ENCODE measurements around the gene BHLHE23. TPM values are rescaled to one million over a fixed set of nuclear protein-coding genes. Genes with fewer than 3 reads are reported as not detected.

Gene BHLHE23
- total and polyA plus RNA-seq, 2 donors from 2014 or later, result not detected

DNA sequence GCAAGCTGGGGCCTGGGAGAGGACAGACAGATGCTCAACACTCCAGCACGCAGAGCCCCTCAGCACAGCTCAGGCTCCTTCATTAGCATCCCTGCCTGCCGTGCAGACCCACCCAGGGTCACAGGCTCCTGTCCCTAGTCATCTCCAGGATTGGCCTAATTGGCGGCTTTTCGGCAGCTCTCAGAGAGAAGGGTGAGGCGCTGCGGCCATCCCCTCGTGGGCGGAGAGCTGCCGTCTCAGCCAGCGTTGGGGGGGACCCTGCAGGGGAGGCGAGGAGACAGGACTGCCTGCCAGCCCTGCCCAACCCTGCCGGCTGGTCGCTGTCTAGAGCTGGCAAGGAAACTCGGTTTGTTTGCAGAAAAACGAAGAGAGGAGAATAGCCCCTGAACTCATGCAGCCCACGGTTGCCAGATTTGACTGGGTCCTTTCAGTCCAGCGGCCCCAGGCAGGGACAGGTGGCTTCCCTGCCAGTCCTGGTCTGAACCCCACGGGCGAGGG lies 26.8 kb downstream of the BHLHE23 start:
- Histone ChIP-seq H3K9ac (ENCODE audit: low read length in 3 of 3) (no peak overlapping the region), H3K4me3 (ENCODE audit: low read length in 3 of 3) (no peak overlapping the region), H3K4me1 (ENCODE audit: control insufficient read depth in 2 of 3, insufficient read depth in 2 of 3, low read depth in 1 of 3, low read length in 3 of 3) (no peaks in the 10 kb centered on the region), H3K27ac (ENCODE audit: low read depth in 2 of 2, low read length in 2 of 2) (no peak overlapping the region), H3K27me3 (ENCODE audit: control insufficient read depth, insufficient read depth, low read length) (peaks cover 11% of the 10 kb centered on the region), H3K9me3 (ENCODE audit: control insufficient read depth in 2 of 3, insufficient read depth in 1 of 3, low read length in 3 of 3) (no peaks in the 10 kb centered on the region), H3K36me3 (ENCODE audit: control insufficient read depth in 2 of 3, insufficient read depth in 3 of 3, low read length in 3 of 3) (no peaks in the 10 kb centered on the region)
- TF ChIP-seq, protein P1, sequence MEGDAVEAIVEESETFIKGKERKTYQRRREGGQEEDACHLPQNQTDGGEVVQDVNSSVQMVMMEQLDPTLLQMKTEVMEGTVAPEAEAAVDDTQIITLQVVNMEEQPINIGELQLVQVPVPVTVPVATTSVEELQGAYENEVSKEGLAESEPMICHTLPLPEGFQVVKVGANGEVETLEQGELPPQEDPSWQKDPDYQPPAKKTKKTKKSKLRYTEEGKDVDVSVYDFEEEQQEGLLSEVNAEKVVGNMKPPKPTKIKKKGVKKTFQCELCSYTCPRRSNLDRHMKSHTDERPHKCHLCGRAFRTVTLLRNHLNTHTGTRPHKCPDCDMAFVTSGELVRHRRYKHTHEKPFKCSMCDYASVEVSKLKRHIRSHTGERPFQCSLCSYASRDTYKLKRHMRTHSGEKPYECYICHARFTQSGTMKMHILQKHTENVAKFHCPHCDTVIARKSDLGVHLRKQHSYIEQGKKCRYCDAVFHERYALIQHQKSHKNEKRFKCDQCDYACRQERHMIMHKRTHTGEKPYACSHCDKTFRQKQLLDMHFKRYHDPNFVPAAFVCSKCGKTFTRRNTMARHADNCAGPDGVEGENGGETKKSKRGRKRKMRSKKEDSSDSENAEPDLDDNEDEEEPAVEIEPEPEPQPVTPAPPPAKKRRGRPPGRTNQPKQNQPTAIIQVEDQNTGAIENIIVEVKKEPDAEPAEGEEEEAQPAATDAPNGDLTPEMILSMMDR (IDR thresholded peaks at IDR 0.05; ENCODE audit: borderline replicate concordance, extremely low read depth, insufficient read depth), result no peak
- DNase-seq (no peak), FAIRE-seq (no peak)
- intact Hi-C loops (cut with DNase I), result no loop called here

DNA sequence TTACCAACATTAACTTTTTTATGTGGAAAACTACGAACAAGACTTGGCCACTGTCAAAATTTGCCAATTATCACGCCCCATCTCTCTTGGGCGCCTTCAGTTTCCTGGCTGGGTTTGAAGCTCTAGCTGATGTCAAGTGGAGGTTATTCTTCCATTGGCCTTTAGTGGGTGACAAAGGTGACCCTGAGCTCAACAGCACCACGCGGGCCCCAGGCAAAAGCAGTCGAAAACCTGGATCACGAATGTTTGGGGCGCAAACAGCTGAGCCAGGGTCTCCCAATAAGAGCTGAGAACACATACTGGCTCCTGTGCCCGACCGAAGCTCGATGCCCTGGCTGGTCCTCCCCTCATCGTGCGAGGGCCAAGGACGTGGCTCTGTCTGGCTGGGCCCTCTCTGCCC lies 27.5 kb downstream of the BHLHE23 start:
- Histone ChIP-seq H3K9me3 (ENCODE audit: control insufficient read depth in 2 of 3, insufficient read depth in 1 of 3, low read length in 3 of 3) (no peaks in the 10 kb centered on the region), H3K27ac (ENCODE audit: low read depth in 2 of 2, low read length in 2 of 2) (no peak overlapping the region), H3K9ac (ENCODE audit: low read length in 3 of 3) (no peak overlapping the region), H3K27me3 (ENCODE audit: control insufficient read depth, insufficient read depth, low read length) (peaks cover 11% of the 10 kb centered on the region), H3K4me1 (ENCODE audit: control insufficient read depth in 2 of 3, insufficient read depth in 2 of 3, low read depth in 1 of 3, low read length in 3 of 3) (no peaks in the 10 kb centered on the region), H3K4me3 (ENCODE audit: low read length in 3 of 3) (no peak overlapping the region), H3K36me3 (ENCODE audit: control insufficient read depth in 2 of 3, insufficient read depth in 3 of 3, low read length in 3 of 3) (no peaks in the 10 kb centered on the region)
- intact Hi-C loops (cut with DNase I), result no loop called here
- TF ChIP-seq, protein P1 (IDR thresholded peaks at IDR 0.05; ENCODE audit: borderline replicate concordance, extremely low read depth, insufficient read depth), result no peak
- DNase-seq (no peak), FAIRE-seq (no peak)

DNA sequence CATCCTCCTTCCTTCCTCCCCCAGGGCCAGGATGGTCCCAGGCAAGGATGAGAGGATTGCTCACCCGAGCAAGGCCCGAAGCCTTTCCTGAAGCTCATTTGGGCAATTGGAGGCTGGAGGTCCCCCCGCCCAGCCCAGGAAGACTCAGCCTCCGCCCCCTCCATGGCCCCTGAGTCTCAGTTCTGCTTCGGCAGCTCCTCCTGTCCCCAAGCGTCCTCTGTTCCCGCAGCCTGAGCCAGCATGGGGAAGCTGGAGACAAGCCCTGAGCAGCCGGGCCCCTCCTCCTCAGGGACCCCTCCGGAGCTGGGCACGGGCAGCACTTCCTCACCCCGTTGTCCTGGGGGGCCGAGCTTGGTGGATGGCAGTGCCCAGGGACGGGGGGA lies 28.2 kb downstream of the BHLHE23 start:
- FAIRE-seq, result no peak
- Histone ChIP-seq H3K27me3 (ENCODE audit: control insufficient read depth, insufficient read depth, low read length) (peaks cover 14% of the 10 kb centered on the region), H3K27ac (ENCODE audit: low read depth in 2 of 2, low read length in 2 of 2) (no peak overlapping the region)

More for the DNA sequence above, 28.2 kb downstream of the BHLHE23 start:
- intact Hi-C loops (cut with DNase I), result no loop called here
- no peak overlapping the region for H3K4me3 ChIP-seq (ENCODE audit: low read length in 3 of 3)
- H3K9me3 ChIP-seq (ENCODE audit: control insufficient read depth in 2 of 3, insufficient read depth in 1 of 3, low read length in 3 of 3), result no peaks in the 10 kb centered on the region
- no peaks in the 10 kb centered on the region for H3K36me3 ChIP-seq (ENCODE audit: control insufficient read depth in 2 of 3, insufficient read depth in 3 of 3, low read length in 3 of 3)
- TF ChIP-seq, protein P1 (IDR thresholded peaks at IDR 0.05; ENCODE audit: borderline replicate concordance, extremely low read depth, insufficient read depth), result no peak
- no peak for DNase-seq
- no peak overlapping the region for H3K9ac ChIP-seq (ENCODE audit: low read length in 3 of 3)
- no peaks in the 10 kb centered on the region for H3K4me1 ChIP-seq (ENCODE audit: control insufficient read depth in 2 of 3, insufficient read depth in 2 of 3, low read depth in 1 of 3, low read length in 3 of 3)

All from kidney (tissue), 14 donors.